Suppressor macrophage treated with lipopolysaccharide for 1 hour (primary cell): Measurements from ENCODE around the gene HTR2A.
A peak's percentile ranks its signal among the peaks of the same experiment; 100 is the strongest.

Experiments used
- DNase-seq, 3 donors: peaks; one replicate each; pipeline ENCODE4 v3.0.0-alpha.2; 2020 to 2022

Gene HTR2A

GRCh38 chr13:46896341-46897137, at the start of gene HTR2A:
Gene HTR2A (minus strand): TSS chr13:46897053. CDS start chr13:46895906, 1,147 bp downstream.
- DNase-seq = peak; percentile 32 to 49 (median 37)

GRCh38 chr13:46936525-46936924, 39.7 kb upstream of the HTR2A start:
- no peak for DNase-seq

DNA sequence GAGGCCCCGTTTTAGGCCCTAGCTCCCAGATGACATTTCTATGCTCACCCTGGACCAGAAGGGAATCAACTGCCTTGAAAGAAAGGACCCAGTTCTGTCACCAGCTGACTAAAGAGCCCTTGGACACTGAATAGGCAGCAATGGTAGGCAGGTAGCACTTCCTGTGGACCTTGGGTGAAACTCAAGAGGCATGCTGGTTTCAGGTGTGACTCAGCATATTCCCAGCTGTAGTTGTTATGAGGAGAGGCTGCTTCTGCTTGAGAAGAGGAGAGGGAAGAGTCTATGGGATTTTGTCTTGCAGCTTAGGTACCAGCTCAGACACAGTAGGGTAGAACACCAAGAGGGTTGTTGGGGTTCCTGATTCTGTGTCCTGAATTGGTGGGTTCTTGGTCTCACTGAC, 37.9 kb upstream of the HTR2A start:
- no peak for DNase-seq

DNA sequence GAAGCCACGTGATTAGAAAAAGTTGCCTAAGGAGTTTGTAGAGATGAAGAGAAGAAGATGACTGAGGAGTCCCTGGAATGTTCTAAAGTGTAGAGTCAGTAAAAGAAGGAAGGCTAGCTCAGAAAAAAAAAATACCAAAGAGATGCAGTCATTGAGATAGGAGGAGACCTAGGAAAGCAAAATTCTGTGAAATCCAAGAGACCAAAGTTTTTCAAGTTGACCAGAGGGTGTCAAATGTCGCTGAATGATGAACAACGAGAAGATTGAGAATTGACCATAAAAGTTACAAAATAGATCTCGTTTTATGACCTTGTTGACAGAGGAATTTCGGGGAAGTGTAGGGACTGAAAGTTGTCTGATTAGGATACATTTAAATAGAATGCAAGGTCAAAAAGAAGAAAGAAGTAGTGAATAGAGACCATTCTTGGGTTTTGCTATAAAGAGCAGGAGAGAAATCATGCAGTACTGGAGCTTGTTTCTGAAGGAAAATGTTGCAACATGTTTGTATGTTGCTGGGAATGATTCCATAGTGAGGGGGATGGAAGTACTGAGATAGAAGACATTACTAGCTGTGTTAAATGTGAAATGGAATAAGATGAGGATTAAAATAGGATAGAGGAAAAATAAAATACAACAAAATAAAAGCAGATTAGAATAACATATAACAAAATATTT, 30.2 kb upstream of the HTR2A start:
- DNase-seq = no peak

- DNase-seq = no peak
Observed at GRCh38 chr13:46925486-46925885, 28.6 kb upstream of the HTR2A start.

DNA sequence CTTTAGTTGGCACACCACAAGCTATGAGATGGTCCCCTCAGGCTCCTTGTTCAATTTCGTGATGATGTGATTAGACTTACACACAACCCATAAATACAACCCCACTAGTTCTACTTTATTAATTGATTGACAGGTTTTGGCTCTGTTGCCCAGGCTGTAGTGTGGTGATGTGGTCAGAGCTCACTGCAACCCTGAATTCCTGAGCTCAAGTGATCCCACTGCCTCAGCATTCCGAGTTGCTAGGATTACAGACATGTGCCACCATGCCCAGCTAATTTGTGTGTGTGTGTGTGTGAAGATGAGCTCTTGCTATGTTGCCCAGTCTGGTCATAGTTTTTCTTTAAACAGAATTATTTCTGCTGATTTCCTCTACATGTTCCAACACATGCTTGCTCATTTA, 17.5 kb upstream of the HTR2A start:
- no peak for DNase-seq

GRCh38 chr13:46913757-46914156, 16.9 kb upstream of the HTR2A start:
- no peak for DNase-seq

DNA sequence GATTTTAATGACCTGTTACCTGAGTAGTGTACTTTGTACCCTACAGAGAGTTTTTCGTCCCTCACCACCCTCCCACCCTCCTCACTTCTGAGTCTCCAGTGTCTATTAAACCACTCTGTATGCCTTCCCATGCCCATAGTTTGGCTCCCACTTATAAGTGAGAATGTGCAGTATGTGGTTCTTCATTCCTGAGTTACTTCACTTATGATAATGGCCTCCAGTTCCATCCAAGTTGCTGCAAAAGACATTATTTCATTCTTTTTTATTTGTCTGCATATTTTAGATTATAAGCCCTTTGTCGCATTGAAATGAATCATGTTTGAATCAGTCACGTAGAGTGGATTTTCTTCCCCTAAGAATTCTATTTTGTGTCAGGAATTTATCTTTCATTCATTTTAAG, 12.2 kb upstream of the HTR2A start:
- DNase-seq = no peak

- DNase-seq = no peak
Observed at GRCh38 chr13:46908501-46908900, 11.6 kb upstream of the HTR2A start.

- no peak for DNase-seq
Observed at GRCh38 chr13:46906405-46906804, 9.6 kb upstream of the HTR2A start.

DNA sequence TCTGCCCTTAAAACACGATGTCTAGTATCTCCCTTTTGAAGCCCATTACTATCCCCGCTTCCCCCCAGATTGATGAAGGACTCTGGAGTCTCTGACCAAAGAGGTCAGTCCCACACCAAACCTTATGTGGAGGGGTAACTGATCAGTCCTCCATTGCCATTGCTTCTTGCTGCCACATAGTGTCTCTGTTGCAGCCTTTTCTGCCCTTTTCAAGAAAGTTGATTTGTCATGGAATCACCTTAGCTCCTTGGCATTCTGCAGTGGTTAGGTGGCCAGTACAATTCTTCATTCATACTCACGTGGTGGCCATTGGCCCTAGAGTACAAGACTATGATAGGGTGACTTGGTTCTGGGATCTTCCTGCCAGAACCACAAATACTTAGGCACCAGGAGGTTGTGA, 8.4 kb upstream of the HTR2A start:
- DNase-seq = peak; percentile 14 to 23 (median 19)

DNA sequence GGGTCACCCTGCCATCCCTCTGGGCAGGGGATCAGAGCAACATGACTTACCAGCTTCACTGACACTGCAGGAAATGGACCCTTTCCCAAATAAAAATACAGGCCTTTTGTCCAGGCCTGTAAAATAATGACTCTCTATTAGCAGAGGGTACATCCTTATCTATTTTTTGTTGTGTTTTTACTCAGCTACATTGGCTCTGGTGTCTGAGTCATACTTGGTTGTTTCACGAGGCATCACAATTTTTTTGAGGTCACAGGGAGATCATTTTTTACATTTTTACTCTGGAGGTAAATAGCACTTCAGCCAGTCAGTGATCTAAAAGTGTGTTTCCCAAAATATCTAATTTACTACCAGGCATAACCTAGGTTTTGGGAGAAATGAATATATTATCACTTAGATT, 6.9 kb upstream of the HTR2A start:
- DNase-seq = no peak

DNA sequence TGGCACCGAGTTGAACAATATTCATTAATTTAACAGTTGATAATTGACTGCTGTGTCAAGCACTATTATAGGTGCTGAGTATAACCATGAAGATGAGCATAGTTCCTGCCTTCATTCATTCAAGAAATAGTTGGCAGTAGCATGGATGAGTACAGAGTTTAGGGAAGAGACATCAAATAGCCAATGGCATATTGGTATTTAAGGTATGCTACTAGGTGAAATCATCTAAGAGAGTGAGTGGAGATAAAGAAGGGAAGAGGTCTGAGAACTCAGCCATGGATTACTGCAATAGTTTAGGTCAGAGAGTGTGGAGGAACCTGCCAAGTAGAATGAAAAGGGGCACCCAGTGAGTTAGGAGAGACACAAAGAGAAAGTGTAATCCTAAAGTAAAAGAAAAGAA, 4.9 kb upstream of the HTR2A start:
- DNase-seq = no peak

GRCh38 chr13:46899801-46900200, 2.9 kb upstream of the HTR2A start:
- DNase-seq = no peak

DNA sequence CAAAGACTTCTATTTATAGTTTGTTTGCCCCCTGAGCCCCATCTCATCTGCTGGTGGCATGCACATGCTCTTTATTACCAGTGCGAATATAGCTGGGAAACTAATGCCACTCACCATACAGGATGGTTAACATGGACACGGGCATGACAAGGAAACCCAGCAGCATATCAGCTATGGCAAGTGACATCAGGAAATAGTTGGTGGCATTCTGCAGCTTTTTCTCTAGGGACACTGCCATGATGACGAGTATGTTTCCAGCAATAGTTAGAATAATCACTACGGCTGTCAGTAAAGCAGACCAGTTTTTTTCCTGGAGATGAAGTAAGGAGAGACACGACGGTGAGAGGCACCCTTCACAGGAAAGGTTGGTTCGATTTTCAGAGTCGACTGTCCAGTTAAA, 1.5 kb downstream of the HTR2A start:
- no peak for DNase-seq

- DNase-seq = no peak
Observed at GRCh38 chr13:46894568-46894967, 2.3 kb downstream of the HTR2A start.

GRCh38 chr13:46893798-46894560, 2.9 kb downstream of the HTR2A start:
- peak; percentile 68 to 95 (median 88) for DNase-seq

GRCh38 chr13:46893221-46893740, 3.6 kb downstream of the HTR2A start:
- no peak for DNase-seq

DNA sequence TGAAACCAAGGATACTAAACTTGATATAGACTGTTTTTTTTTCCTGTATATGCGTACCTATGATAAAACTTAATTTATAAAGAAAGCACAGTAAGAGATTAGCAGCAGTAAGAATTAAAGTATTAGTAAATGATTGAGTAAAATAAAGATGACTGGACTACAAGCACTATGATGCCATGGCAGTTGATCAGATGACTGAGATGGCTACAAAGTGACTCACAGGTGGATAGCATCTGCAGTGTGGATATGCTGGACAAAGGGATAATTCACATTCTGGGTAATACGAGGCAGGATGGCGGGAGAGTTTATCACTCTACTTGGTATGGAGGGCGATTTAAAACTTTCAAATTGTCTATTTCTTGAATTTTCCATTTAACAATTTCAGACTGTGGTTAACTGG, 11.8 kb downstream of the HTR2A start:
- no peak for DNase-seq

- no peak for DNase-seq
Observed at GRCh38 chr13:46884531-46884930, 12.3 kb downstream of the HTR2A start.

DNA sequence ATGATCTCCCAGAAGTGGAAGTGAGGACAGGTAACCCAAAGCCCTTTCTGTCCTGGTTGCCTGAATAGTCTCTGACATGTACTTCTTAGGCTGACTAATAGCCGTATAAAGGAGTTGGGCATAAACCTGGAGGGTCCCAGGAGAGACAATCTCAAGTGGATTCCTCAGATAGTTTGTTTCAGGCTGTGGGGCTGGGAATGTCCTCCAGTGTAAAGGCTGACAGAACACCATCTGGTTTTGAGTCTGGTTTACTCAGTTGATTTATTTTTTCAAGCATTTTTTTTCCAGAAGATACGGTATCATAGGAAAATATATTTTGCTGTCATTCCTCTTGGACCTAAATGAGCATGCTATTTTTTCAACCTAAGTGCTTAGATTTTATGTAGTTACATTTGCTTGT, 15.2 kb downstream of the HTR2A start:
- DNase-seq = no peak

- DNase-seq = no peak
Observed at GRCh38 chr13:46874006-46874405, 22.8 kb downstream of the HTR2A start.

DNA sequence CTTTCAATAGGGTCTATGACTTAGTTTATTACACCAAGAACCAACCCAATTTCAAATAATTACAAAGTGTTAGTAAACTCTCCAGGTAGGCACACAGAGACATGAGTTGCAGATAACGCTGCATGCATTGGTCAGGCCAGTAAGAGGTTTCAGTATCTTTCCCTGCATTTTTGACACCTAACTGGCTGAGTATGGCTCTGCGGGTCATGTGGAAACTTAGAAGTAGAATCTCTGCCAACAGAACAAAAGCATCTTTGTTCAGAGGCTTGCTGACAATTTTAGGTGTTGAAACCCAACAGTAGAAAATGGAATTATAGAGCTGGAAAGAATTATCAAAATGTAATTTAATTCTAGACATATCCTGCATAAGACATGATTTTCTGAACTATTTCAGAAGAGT, 25.3 kb downstream of the HTR2A start:
- DNase-seq = no peak

- DNase-seq = no peak
Observed at GRCh38 chr13:46868091-46868490, 28.8 kb downstream of the HTR2A start.
